Panc1 (cell line): ENCODE measurements around the gene CCNL2. TPM values are rescaled to one million over a fixed set of nuclear protein-coding genes. Genes with fewer than 3 reads are reported as not detected.
"Not testable (repeated sequence)": the region's sequence is repeated elsewhere in the genome, so short reads cannot be mapped to it uniquely, and the experiment has no call there.

Experiments used
- ATAC-seq: fragments of 200-7000 bp; cut with Tn5 transposase; 2 replicates; pipeline ENCODE4 v1.9.1; 2020; ENCODE audit warnings: mild to moderate bottlenecking, moderate library complexity
- BruUV-seq: library from RNA; stranded (reverse); fragments of 400-500 nt; replicated peaks from 2 replicates; lab custom pipeline; 2021; lab: Mats Ljungman, UMichigan
- CTCF ChIA-PET: fragments of 300-600 bp; sonication (Branson Sonifier 250); formaldehyde crosslinking; loops from one replicate; lab custom pipeline; 2022; ENCODE audit warnings: antibody characterized with exemption; lab: Charles Lee
- POLR2A ChIA-PET: fragments of 300-600 bp; sonication (Branson Sonifier 250); formaldehyde crosslinking; loops from one replicate; lab custom pipeline; 2022; ENCODE audit warnings: antibody characterized with exemption; lab: Charles Lee
- DNase-seq: peaks from one replicate; pipeline ENCODE4 v3.0.0-alpha.2; 2010; ENCODE audit warnings: low read depth, low spot score
- H3K27ac ChIP-seq: 2 replicates; pipeline ENCODE4 v1.5.1; 2011; ENCODE audit warnings: mild to moderate bottlenecking, low read length, inconsistent platforms
- H3K27me3 ChIP-seq: fragments of 200-500 bp; sonication (Bioruptor generic); 2 replicates; pipeline ENCODE4 v1.6.0; 2014; ENCODE audit warnings: low read length, inconsistent platforms; ENCODE audit not compliant: control insufficient read depth, insufficient read depth
- H3K36me3 ChIP-seq: fragments of 200-500 bp; sonication (Bioruptor generic); 2 replicates; pipeline ENCODE4 v1.5.1; 2014; ENCODE audit warnings: inconsistent platforms, mild to moderate bottlenecking, low read length, moderate library complexity; ENCODE audit not compliant: control insufficient read depth, insufficient read depth
- H3K4me1 ChIP-seq: 2 replicates; pipeline ENCODE4 v1.5.1; 2011; ENCODE audit warnings: inconsistent platforms, mild to moderate bottlenecking, low read length, moderate library complexity; ENCODE audit not compliant: control insufficient read depth, insufficient read depth
- H3K4me3 ChIP-seq, 2 experiments: 2 replicates each; pipeline ENCODE4 v1.5.1; 2011 to 2012; ENCODE audit warnings: low read depth in 2 of 2, low read length in 2 of 2, mild to moderate bottlenecking in 2 of 2, inconsistent platforms in 1 of 2, moderate library complexity in 1 of 2
- H3K9me3 ChIP-seq: fragments of 200-500 bp; sonication (Bioruptor generic); 2 replicates; pipeline ENCODE4 v1.5.1; 2014; ENCODE audit warnings: low read depth, mild to moderate bottlenecking, inconsistent platforms, low read length, moderate library complexity; ENCODE audit not compliant: control insufficient read depth, insufficient read depth
- CTCF ChIP-seq: fragments of 450-650 bp; IDR thresholded peaks from 2 replicates; pipeline ENCODE4 v1.5.1; 2017; ENCODE audit warnings: mild to moderate bottlenecking
- POLR2AphosphoS5 ChIP-seq: IDR thresholded peaks from 2 replicates; pipeline ENCODE4 v1.6.1; 2012; ENCODE audit warnings: mild to moderate bottlenecking, low read depth, low read length, moderate library complexity
- REST ChIP-seq, 2 experiments: IDR thresholded peaks; 2 replicates each; pipeline ENCODE4 v1.6.1; 2011 to 2012; ENCODE audit warnings: low read depth in 2 of 2, control low read depth in 1 of 2, low read length in 1 of 2, mild to moderate bottlenecking in 1 of 2, moderate library complexity in 1 of 2; ENCODE audit not compliant: insufficient read depth in 1 of 2
- SIN3A ChIP-seq: IDR thresholded peaks from 2 replicates; pipeline ENCODE4 v1.6.1; 2012; ENCODE audit warnings: low read depth, mild to moderate bottlenecking, low read length, moderate library complexity, borderline replicate concordance; ENCODE audit not compliant: insufficient read depth
- TCF7L2 ChIP-seq: IDR thresholded peaks from 2 replicates; pipeline ENCODE4 v1.6.1; 2011; ENCODE audit warnings: mild to moderate bottlenecking, low read depth, low read length, inconsistent platforms
- in situ Hi-C: cut with HindIII; loops from 2 replicates; pipeline ENCODE4 v1.10.0; 2016; ENCODE audit warnings: low sequenced_read_pairs, low pct_unique_long_range_greater_than_20kb
- intact Hi-C: fragments of 100-400 bp; cut with micrococcal nuclease; formaldehyde crosslinking; loops from one replicate; pipeline ENCODE4 v1.10.0; 2022; ENCODE audit not compliant: unreplicated experiment
- total RNA-seq: library from RNA; stranded (reverse); gene quantifications from one replicate; pipeline ENCODE4 v1.2.1, GENCODE V29; 2021; ENCODE audit not compliant: unreplicated experiment

CCNL2 gene
- total RNA-seq, 1 experiment from 2014 or later: 297 TPM

GRCh38 chr1:1406101-1406820, 7.1 kb upstream of the CCNL2 start:
- peak; percentile 0 for ATAC-seq
- peaks cover 43% of the 10 kb centered on the region for H3K4me1 ChIP-seq
- peak overlapping the region; percentile 81 to 88 for H3K4me3 ChIP-seq
- peaks cover 8% of the 10 kb centered on the region for H3K36me3 ChIP-seq
- intact Hi-C loops: no loop called here
- H3K9me3 ChIP-seq: no peaks in the 10 kb centered on the region
- ChIA-PET POLR2A (no interaction called here), CTCF (no interaction called here)
- peak overlapping the region; percentile 96 for H3K27ac ChIP-seq
- H3K27me3 ChIP-seq: no peaks in the 10 kb centered on the region
- no TSS peak for BruUV-seq
- in situ Hi-C loops: no loop called here
- TF ChIP-seq REST (IDR thresholded peaks at IDR 0.05; ENCODE audit: insufficient read depth in 1 of 2, low read depth in 2 of 2, low read length in 1 of 2) (no peak), TCF7L2 (no peak), POLR2AphosphoS5 (no peak)
- no peak for DNase-seq

GRCh38 chr1:1403653-1404052, 4.5 kb upstream of the CCNL2 start:
- ATAC-seq (no peak), DNase-seq (no peak)
- CTCF ChIA-PET: no interaction called here
- in situ Hi-C loops (no loop called here), intact Hi-C loops (loop anchor here (5.0 kb wide), 1 partner anchor 34 kb away; the partner anchor contains the start of gene VWA1)
- H3K27ac ChIP-seq: peak overlapping the region; percentile 98
- BruUV-seq: no TSS peak
- POLR2A ChIA-PET: no interaction called here
- H3K36me3 ChIP-seq: peaks cover 13% of the 10 kb centered on the region
- TF ChIP-seq CTCF: no peak
- 0 out of 2 replicates have a peak, but pooled peaks have one; percentile 29 for TF ChIP-seq POLR2AphosphoS5
- no peak for TF ChIP-seq SIN3A
- TF ChIP-seq REST (IDR thresholded peaks at IDR 0.05; ENCODE audit: insufficient read depth in 1 of 2, low read depth in 2 of 2, low read length in 1 of 2): no peak
- no peak for TF ChIP-seq TCF7L2
- H3K4me1 ChIP-seq: peaks cover 52% of the 10 kb centered on the region
- H3K4me3 ChIP-seq: no peak overlapping the region
- no peaks in the 10 kb centered on the region for H3K9me3 ChIP-seq
- H3K27me3 ChIP-seq: no peaks in the 10 kb centered on the region

- Histone ChIP-seq H3K27ac (peak overlapping the region; percentile 98), H3K4me1 (peaks cover 50% of the 10 kb centered on the region), H3K36me3 (peaks cover 16% of the 10 kb centered on the region)
- DNase-seq, ATAC-seq, H3K4me3 ChIP-seq, H3K9me3 ChIP-seq, H3K27me3 ChIP-seq, in situ Hi-C loops, BruUV-seq: not testable (repeated sequence)
- ChIA-PET POLR2A (interaction anchor here (1.0 kb wide), 1 partner anchor 28 kb away, joined by 3 read pairs; no protein-coding TSS in a partner anchor), CTCF (interaction anchor here (0.7 to 1.5 kb wide), 3 partner anchors 28 to 107 kb away, joined by 3 to 11 read pairs (median 5); no protein-coding TSS in a partner anchor)
- intact Hi-C loops: loop anchor here (5.0 kb wide), 1 partner anchor 34 kb away; the partner anchor contains the start of gene VWA1
Measured at GRCh38 chr1:1402901-1403392, 3.8 kb upstream of the CCNL2 start.
